Activated CD4-positive, alpha-beta T cell treated with anti-CD3 and anti-CD28 coated beads for 36 hours (primary cell): ENCODE results near the gene SLC29A3. TPM values are rescaled to one million over a fixed set of nuclear protein-coding genes. Genes with fewer than 3 reads are reported as not detected.

ENCODE experiments used
- ATAC-seq: fragments of 200-7000 bp; cut with Tn5 transposase; one replicate; pipeline ENCODE4 v1.10.0; 2021; ENCODE audit warnings: mild to moderate bottlenecking, moderate library complexity
- CTCF ChIA-PET: fragments of 350-600 bp; sonication (Branson Sonifier 250); formaldehyde crosslinking; loops from one replicate; lab custom pipeline; 2021; ENCODE audit warnings: antibody characterized with exemption; lab: Charles Lee
- POLR2A ChIA-PET: fragments of 350-600 bp; sonication (Branson Sonifier 250); formaldehyde crosslinking; loops from one replicate; lab custom pipeline; 2021; ENCODE audit warnings: antibody characterized with exemption, inconsistent platforms; lab: Charles Lee
- DNase-seq: peaks from one replicate; pipeline ENCODE4 v3.0.0-alpha.2; 2020
- H3K27ac Mint-ChIP-seq: one replicate; pipeline ENCODE4 v1.8.0; 2021; ENCODE audit warnings: mixed read lengths
- H3K27me3 Mint-ChIP-seq: one replicate; pipeline ENCODE4 v1.8.0; 2021; ENCODE audit warnings: mixed read lengths
- H3K36me3 Mint-ChIP-seq: one replicate; pipeline ENCODE4 v1.8.0; 2021; ENCODE audit warnings: low read depth, mixed read lengths
- H3K4me1 Mint-ChIP-seq: one replicate; pipeline ENCODE4 v1.8.0; 2021; ENCODE audit warnings: mixed read lengths
- H3K4me3 Mint-ChIP-seq: one replicate; pipeline ENCODE4 v1.8.0; 2021; ENCODE audit warnings: mild to moderate bottlenecking, moderate library complexity, mixed read lengths
- H3K9me3 Mint-ChIP-seq: one replicate; pipeline ENCODE4 v1.8.0; 2021; ENCODE audit warnings: low read depth, mixed read lengths
- intact Hi-C, 2 experiments: fragments of 100-400 bp; cut with DNase I in 1 of 2; cut with micrococcal nuclease in 1 of 2; formaldehyde crosslinking; loops; one replicate each; pipeline versions ENCODE4 v1.14.2 to v1.15.1; 2022 to 2024; cut with DNase I, micrococcal nuclease
- total RNA-seq, 2 experiments: library from RNA; stranded (reverse); gene quantifications; one replicate each; pipeline ENCODE4 v1.2.3, GENCODE V29; 2021

The SLC29A3 gene
- total RNA-seq, 2 experiments from 2014 or later = 2.4 to 2.6 TPM

DNA sequence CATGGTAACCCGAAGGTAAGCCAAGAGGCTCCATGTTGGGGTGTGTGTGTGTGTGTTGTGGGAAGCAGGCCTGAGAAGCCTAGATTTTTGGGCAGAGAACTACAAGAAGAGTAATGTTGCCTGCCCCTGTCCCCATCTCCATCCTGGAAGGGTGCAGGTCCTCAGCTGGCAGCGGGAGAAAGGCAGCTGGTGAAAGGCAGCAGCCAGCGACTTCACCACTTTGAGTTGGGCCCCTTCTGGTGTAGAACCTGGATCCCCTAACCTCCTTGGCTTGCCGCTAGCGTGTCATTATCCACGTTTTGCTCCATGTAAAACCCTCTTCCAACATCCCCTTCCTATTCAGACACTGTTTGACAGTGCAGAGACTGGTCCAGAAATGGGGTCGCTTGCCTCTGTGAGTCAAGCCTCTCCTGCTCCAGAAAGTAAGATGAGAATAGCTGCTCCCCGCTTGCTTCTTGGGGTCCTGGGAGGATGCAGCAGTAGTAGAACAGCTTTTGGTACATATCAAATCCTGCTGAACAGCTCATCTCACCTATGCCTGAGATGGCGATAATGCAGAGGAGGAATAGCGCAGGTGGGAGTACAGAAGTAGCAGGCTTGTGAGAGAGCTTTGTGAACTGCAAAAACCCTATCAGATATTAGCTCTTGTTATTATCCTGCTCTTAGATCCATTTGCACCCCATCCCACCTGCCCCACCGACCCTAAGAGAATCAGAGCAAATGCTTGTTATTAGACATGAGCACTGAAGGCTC is 55.6 kb downstream of the SLC29A3 start:
- no peaks in the 10 kb centered on the region for H3K9me3 Mint-ChIP-seq
- no peaks in the 10 kb centered on the region for H3K36me3 Mint-ChIP-seq
- ATAC-seq (no peak), DNase-seq (no peak)
- peaks cover 4% of the 10 kb centered on the region for H3K4me1 Mint-ChIP-seq
- H3K27me3 Mint-ChIP-seq = peaks cover 2% of the 10 kb centered on the region
- H3K27ac Mint-ChIP-seq = no peak overlapping the region
- CTCF ChIA-PET = interaction anchor here (0.7 to 1.9 kb wide), 4 partner anchors 9 to 625 kb away, joined by 3 to 7 read pairs (median 4); no protein-coding TSS in a partner anchor
- no peak overlapping the region for H3K4me3 Mint-ChIP-seq
- POLR2A ChIA-PET = no interaction called here
- intact Hi-C loops = no loop called here

DNA sequence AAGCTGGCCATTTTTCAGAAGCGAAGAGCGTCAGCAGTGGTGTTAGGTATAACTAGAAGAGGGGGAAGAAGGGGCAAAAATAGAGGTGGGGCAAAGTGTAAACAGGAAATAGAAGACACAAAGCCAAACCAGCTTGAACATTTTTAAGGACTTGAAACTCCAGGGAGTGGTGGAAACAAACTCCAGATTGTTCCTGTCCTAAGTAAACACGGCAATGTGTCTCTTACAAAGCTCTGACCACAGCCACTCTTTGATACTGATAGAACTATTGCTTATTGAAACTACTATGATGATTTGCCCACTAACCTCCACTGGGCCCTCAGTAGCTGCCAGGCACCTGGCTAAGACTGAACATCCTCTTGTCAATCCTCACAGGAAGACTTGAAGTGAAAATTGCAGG is 56.9 kb downstream of the SLC29A3 start:
- intact Hi-C loops = loop anchor here (2.0 kb wide), 2 partner anchors 57 to 397 kb away; partner anchors contain the start of genes SLC29A3 (in 1 of the 2) and VSIR (in 1 of the 2)
- no peak for DNase-seq

DNA sequence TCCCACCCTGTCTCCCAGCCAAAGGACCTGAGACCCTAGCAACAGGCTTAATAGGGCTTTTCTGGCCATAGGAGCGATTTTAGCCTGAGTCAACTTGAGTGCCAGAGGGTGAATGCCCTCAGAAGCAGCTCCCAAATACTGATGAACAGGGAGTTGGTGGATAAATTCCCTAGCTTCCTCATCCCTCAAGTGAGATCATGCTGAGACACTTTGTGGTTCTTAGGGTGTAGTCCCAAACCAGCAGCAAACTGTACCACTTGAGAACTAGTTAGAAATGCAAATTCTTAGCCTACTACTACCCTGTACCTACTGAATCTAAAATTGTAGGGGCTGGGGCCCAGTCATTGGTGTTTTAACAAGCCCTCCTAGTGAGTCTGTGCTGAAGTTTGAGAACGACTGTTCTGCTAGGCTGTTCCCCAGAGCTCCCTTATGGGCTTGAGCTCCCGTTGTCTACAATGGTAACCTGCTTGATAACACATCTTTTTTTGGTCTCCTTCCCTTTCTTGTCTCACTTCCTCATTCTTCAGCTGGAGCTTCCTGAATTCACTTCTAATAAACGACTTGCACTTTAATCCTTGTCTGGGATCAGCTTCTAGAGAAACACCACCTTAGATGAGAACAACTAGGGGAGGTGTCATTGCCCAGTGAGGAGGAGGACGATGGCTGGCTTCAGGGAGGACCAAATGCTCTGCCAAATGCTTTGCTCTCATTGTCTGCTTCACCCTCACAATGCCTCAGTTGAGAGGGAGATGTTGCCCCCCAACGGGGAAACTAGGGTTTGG is 59.5 kb downstream of the SLC29A3 start:
- peaks cover 4% of the 10 kb centered on the region for H3K4me1 Mint-ChIP-seq
- ATAC-seq (no peak), DNase-seq (no peak)
- no peak overlapping the region for H3K4me3 Mint-ChIP-seq
- H3K27me3 Mint-ChIP-seq = no peaks in the 10 kb centered on the region
- H3K27ac Mint-ChIP-seq = no peak overlapping the region
- H3K36me3 Mint-ChIP-seq = no peaks in the 10 kb centered on the region
- CTCF ChIA-PET = interaction anchor here (0.6 to 2.9 kb wide), 13 partner anchors 10 to 518 kb away, joined by 3 to 12 read pairs (median 5); partner anchors contain the start of genes CDH23 and SLC29A3
- intact Hi-C loops = no loop called here
- POLR2A ChIA-PET = interaction anchor here (0.7 kb wide), 1 partner anchor 19 kb away, joined by 3 read pairs; no protein-coding TSS in a partner anchor
- no peaks in the 10 kb centered on the region for H3K9me3 Mint-ChIP-seq

More for the DNA sequence above, 56.9 kb downstream of the SLC29A3 start:
- H3K27ac Mint-ChIP-seq = no peak overlapping the region
- H3K9me3 Mint-ChIP-seq = no peaks in the 10 kb centered on the region
- H3K4me1 Mint-ChIP-seq = peaks cover 4% of the 10 kb centered on the region
- peaks cover 2% of the 10 kb centered on the region for H3K27me3 Mint-ChIP-seq
- no peaks in the 10 kb centered on the region for H3K36me3 Mint-ChIP-seq
- no peak for ATAC-seq
- CTCF ChIA-PET = interaction anchor here (0.8 to 2.9 kb wide), 7 partner anchors 9 to 194 kb away, joined by 3 to 12 read pairs (median 7); partner anchors contain the start of gene SLC29A3
- POLR2A ChIA-PET = no interaction called here
- H3K4me3 Mint-ChIP-seq = peak overlapping the region; percentile 69

DNA sequence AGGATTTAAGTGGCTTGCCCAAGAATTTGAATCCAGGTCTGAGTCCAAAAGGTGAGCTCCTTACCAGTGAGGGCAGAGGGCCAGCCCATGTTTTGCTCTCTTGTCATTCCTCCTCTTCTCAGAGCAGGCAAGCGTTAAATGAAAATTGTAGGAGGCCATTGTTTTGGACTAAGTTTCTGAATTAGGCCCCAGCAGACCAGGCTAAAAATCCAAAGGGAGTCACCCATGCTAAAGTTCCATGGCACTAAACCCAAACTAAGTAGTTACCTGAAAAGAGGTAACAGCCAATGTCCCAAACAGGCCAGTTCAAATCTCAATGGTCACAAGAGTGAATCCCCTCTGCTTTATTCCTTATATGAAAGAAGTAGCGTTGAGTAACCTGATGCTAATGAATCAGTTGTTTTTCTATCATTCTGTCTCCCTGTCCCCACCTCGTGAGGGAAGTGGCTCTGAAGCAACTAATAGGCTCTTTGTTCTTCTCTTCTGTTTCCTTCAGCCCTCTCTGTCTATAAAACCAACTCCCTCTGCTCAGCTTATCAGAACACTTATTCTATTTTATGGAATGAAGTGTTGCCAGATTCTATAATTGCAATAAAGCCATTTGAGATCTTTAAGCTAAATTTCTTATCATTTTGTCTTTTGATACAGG is 60.2 kb downstream of the SLC29A3 start:
- POLR2A ChIA-PET = no interaction called here
- H3K27me3 Mint-ChIP-seq = no peaks in the 10 kb centered on the region

DNA sequence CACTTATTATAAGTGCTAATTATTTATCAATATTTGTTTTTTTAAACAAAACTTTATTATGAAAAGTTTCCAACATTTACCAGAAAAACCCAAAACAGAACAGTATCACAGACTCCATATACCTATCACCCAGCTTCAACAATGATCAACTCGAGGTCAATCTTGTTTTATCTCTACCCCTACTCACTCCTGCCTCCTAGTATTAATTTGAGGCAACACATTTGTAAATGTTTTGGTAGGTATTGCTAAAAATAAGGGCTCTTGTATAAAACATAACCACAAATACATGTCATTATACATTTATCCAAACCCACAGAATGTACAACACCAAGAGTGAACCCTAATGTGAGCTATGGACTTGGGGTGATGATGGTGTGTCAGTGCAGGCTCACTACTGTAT is 61.8 kb downstream of the SLC29A3 start:
- H3K4me1 Mint-ChIP-seq = peaks cover 4% of the 10 kb centered on the region
- ChIA-PET CTCF (interaction anchor here (0.6 to 2.4 kb wide), 8 partner anchors 10 to 1130 kb away, joined by 3 to 8 read pairs (median 4); no protein-coding TSS in a partner anchor), POLR2A (no interaction called here)
- no peak overlapping the region for H3K4me3 Mint-ChIP-seq
- H3K27me3 Mint-ChIP-seq = no peaks in the 10 kb centered on the region
- no peak overlapping the region for H3K27ac Mint-ChIP-seq
- ATAC-seq (no peak), DNase-seq (no peak)
- H3K36me3 Mint-ChIP-seq = no peaks in the 10 kb centered on the region
- intact Hi-C loops = loop anchor here (5.0 kb wide), 4 partner anchors 226 to 516 kb away; no protein-coding TSS in a partner anchor
- no peaks in the 10 kb centered on the region for H3K9me3 Mint-ChIP-seq

More for the DNA sequence above, 60.2 kb downstream of the SLC29A3 start:
- Mint-ChIP-seq H3K4me1 (peaks cover 4% of the 10 kb centered on the region), H3K4me3 (no peak overlapping the region), H3K27ac (no peak overlapping the region), H3K36me3 (no peaks in the 10 kb centered on the region), H3K9me3 (no peaks in the 10 kb centered on the region)
- DNase-seq = no peak
- ATAC-seq = no peak
- intact Hi-C loops = no loop called here
- CTCF ChIA-PET = interaction anchor here (0.6 to 2.4 kb wide), 10 partner anchors 11 to 329 kb away, joined by 3 to 10 read pairs (median 4); partner anchors contain the start of gene CDH23

DNA sequence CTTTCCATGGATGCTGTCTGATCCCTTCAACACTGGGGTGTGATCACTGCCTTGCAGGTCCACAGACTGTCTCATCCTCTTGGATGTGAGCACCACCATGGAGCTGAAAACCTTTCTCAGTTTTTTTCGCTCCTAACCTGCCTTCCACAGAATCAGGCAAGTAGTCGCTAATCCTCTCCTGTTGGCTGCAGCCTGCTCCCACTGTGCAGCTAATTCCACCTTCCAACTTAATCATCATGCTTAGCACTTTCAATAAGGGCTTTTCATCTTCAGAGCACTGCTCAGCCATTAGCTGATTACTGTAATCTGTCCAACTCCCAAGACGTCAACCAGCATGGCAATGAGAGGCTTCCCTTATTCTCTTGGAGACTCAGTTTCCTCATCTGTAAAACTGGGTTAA is 62.6 kb downstream of the SLC29A3 start:
- no peak overlapping the region for H3K27ac Mint-ChIP-seq
- no peaks in the 10 kb centered on the region for H3K9me3 Mint-ChIP-seq
- H3K27me3 Mint-ChIP-seq = no peaks in the 10 kb centered on the region
- H3K36me3 Mint-ChIP-seq = no peaks in the 10 kb centered on the region
- CTCF ChIA-PET = interaction anchor here (0.5 to 2.4 kb wide), 12 partner anchors 10 to 1179 kb away, joined by 3 to 8 read pairs (median 3); no protein-coding TSS in a partner anchor
- POLR2A ChIA-PET = no interaction called here
- peaks cover 4% of the 10 kb centered on the region for H3K4me1 Mint-ChIP-seq
- DNase-seq (no peak), ATAC-seq (no peak)
- intact Hi-C loops = loop anchor here (5.0 kb wide), 4 partner anchors 226 to 516 kb away; no protein-coding TSS in a partner anchor
- H3K4me3 Mint-ChIP-seq = no peak overlapping the region

DNA sequence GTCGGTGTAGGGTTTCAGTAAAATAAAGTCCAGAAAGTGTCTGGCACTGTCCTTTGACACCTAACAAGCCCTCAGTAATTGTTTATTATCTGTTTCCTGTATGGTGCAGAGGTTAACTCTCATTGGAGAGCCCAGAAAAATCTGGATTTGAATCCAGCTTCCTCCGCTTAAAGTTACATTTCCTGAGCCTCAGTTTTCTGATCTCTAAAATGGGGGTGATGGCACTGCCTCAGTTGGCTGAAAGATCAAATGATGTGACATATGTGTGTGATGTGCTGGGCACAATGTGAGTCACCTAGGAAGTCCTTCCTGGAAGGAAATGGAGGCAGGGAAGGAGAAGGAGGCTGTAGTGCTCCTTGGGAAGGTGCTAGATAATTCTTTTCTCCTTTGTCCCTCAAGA is 63.0 kb downstream of the SLC29A3 start:
- DNase-seq = no peak
- intact Hi-C loops = loop anchor here (5.0 kb wide), 4 partner anchors 225 to 515 kb away; no protein-coding TSS in a partner anchor
- ATAC-seq = no peak
- no peak overlapping the region for H3K27ac Mint-ChIP-seq
- no peaks in the 10 kb centered on the region for H3K27me3 Mint-ChIP-seq
- peaks cover 4% of the 10 kb centered on the region for H3K4me1 Mint-ChIP-seq
- POLR2A ChIA-PET = no interaction called here
- CTCF ChIA-PET = interaction anchor here (0.5 to 2.4 kb wide), 7 partner anchors 10 to 1178 kb away, joined by 3 to 8 read pairs (median 3); no protein-coding TSS in a partner anchor
- H3K9me3 Mint-ChIP-seq = no peaks in the 10 kb centered on the region
- H3K36me3 Mint-ChIP-seq = no peaks in the 10 kb centered on the region
- no peak overlapping the region for H3K4me3 Mint-ChIP-seq

DNA sequence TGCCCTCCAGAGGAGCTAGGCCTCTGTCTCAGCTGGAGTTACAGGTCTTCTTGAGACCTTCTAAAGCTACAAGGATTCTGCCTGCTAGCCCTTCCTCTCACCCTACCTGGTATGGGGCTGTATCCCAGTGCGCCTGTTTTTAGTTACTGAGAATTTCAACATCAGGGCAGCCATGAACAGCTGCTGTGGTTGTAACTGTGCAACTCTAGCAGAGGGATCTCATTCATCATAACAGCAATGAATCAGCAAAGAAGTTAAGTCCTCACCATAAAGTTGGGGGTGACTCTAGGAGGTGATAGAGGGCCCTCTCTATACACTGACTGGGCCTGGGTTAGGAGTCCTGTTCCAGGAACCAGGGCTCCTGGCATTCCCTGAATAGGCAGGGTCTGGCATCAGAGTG is 63.7 kb downstream of the SLC29A3 start:
- DNase-seq (no peak), ATAC-seq (no peak)
- ChIA-PET CTCF (interaction anchor here (0.6 to 2.4 kb wide), 6 partner anchors 9 to 1360 kb away, joined by 3 to 8 read pairs (median 4); no protein-coding TSS in a partner anchor), POLR2A (no interaction called here)
- H3K36me3 Mint-ChIP-seq = no peaks in the 10 kb centered on the region
- no peak overlapping the region for H3K27ac Mint-ChIP-seq
- no peaks in the 10 kb centered on the region for H3K9me3 Mint-ChIP-seq
- peaks cover under 1% of the 10 kb centered on the region for H3K4me1 Mint-ChIP-seq
- no peaks in the 10 kb centered on the region for H3K27me3 Mint-ChIP-seq
- no peak overlapping the region for H3K4me3 Mint-ChIP-seq
- intact Hi-C loops = loop anchor here (5.0 kb wide), 4 partner anchors 225 to 515 kb away; no protein-coding TSS in a partner anchor

DNA sequence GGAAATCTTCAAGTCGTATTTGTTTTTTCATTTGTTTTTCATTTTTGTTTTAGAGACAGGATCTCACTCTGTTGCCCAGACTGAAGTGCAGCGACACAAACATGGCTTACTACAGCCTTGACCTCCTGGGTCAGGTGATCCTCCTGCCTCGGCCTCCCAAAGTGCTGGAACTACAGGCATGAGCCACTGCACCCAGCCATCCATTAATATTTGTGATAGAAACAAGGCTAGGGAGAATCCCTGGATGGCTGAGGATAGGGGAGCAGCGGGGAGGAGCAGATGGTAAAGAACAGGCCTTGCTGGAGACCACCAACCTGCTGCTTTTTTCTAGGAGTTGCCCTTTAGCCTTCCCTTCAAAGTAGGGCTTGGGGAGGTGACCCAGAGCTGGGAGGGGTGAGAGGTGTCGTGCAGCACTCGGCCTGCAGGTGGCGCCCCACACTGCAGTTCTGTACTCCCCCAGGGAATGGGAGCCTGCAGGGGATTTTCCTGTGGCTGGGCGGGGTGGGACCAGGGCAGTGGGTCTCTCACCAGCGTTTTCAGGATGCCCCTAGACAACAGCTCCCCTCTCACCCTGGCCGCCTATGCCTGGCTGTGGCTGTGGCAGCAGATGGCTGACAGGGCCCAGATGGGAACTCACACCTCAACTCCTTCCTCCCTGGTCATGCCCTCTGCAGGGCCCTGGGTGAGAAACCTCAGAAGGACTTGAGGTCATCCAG is 65.1 kb downstream of the SLC29A3 start:
- Mint-ChIP-seq H3K9me3 (no peaks in the 10 kb centered on the region), H3K36me3 (no peaks in the 10 kb centered on the region), H3K4me1 (no peaks in the 10 kb centered on the region), H3K27ac (no peak overlapping the region), H3K27me3 (no peaks in the 10 kb centered on the region), H3K4me3 (no peak overlapping the region)
- intact Hi-C loops = loop anchor here (1.0 to 5.0 kb wide), 9 partner anchors 69 to 513 kb away; no protein-coding TSS in a partner anchor
- POLR2A ChIA-PET = no interaction called here
- CTCF ChIA-PET = interaction anchor here (0.6 to 1.8 kb wide), 21 partner anchors 8 to 808 kb away, joined by 3 to 8 read pairs (median 4); partner anchors contain the start of gene CDH23
- peak; percentile 87 for DNase-seq
- peak; percentile 95 for ATAC-seq

DNA sequence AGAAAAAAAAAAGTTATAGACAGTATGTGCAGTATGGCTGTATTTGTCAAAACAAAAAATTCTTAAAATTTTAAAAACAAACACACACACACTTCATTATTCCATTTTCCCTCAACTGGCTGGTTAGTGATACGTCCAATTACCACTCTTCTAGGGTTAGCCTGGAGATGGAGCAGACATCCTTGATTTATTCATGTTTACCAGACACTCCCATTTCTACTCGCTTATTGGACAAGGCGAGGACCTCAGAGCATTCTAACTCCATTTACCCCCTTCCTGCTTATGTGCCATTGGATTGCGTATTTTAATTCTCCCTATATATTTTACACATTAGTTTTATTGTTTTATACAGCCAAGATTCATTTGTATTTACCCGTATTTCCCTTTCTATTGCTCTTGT is 69.1 kb downstream of the SLC29A3 start:
- no peak for DNase-seq
- Mint-ChIP-seq H3K4me1 (no peaks in the 10 kb centered on the region), H3K27ac (no peak overlapping the region), H3K9me3 (no peaks in the 10 kb centered on the region), H3K4me3 (no peak overlapping the region), H3K36me3 (no peaks in the 10 kb centered on the region), H3K27me3 (peaks cover 5% of the 10 kb centered on the region)
- ChIA-PET CTCF (interaction anchor here (0.8 kb wide), 1 partner anchor 10 kb away, joined by 3 read pairs; no protein-coding TSS in a partner anchor), POLR2A (no interaction called here)
- intact Hi-C loops = no loop called here
- ATAC-seq = no peak
